ENCODE measurements around the gene ARMH4.

ARMH4 gene

GRCh38 chr14:58131386-58131785 is 20.6 kb downstream of the ARMH4 start:
- H3K9ac ChIP-seq (ENCODE audit: low read depth, low read length) = no peak overlapping the region
- no peaks in the 10 kb centered on the region for H3K36me3 ChIP-seq (ENCODE audit: insufficient read depth, low read length)
- no peak for ATAC-seq (ENCODE audit: insufficient read depth, low read depth)
- H3K4me3 ChIP-seq (ENCODE audit: low read depth in 1 of 2, low read length in 2 of 2) = no peak overlapping the region
- no peak overlapping the region for H3K4me2 ChIP-seq (ENCODE audit: insufficient read depth, low read length)
- H3K27me3 ChIP-seq (ENCODE audit: insufficient read depth, low read length, poor library complexity) = no peaks in the 10 kb centered on the region
- no peak overlapping the region for H3K27ac ChIP-seq (ENCODE audit: low read length)
- TF ChIP-seq, protein P1, sequence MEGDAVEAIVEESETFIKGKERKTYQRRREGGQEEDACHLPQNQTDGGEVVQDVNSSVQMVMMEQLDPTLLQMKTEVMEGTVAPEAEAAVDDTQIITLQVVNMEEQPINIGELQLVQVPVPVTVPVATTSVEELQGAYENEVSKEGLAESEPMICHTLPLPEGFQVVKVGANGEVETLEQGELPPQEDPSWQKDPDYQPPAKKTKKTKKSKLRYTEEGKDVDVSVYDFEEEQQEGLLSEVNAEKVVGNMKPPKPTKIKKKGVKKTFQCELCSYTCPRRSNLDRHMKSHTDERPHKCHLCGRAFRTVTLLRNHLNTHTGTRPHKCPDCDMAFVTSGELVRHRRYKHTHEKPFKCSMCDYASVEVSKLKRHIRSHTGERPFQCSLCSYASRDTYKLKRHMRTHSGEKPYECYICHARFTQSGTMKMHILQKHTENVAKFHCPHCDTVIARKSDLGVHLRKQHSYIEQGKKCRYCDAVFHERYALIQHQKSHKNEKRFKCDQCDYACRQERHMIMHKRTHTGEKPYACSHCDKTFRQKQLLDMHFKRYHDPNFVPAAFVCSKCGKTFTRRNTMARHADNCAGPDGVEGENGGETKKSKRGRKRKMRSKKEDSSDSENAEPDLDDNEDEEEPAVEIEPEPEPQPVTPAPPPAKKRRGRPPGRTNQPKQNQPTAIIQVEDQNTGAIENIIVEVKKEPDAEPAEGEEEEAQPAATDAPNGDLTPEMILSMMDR (IDR thresholded peaks at IDR 0.05; ENCODE audit: borderline replicate concordance, extremely low read depth, low read length, poor library complexity, severe bottlenecking) = no peak
- TF ChIP-seq EZH2 (IDR thresholded peaks at IDR 0.05; ENCODE audit: borderline replicate concordance, low read depth, low read length, severe bottlenecking) = no peak
- H3K9me3 ChIP-seq (ENCODE audit: insufficient read depth, low read length, severe bottlenecking) = no peaks in the 10 kb centered on the region
- H3K79me2 ChIP-seq (ENCODE audit: insufficient read depth, low read length) = no peaks in the 10 kb centered on the region
- no peaks in the 10 kb centered on the region for H3K4me1 ChIP-seq (ENCODE audit: insufficient read depth, low read length)
- H4K20me1 ChIP-seq (ENCODE audit: insufficient read depth, low read length) = no peaks in the 10 kb centered on the region
- DNase-seq = no peak
- no peak overlapping the region for H2AFZ ChIP-seq (ENCODE audit: low read depth, low read length)

- H3K9ac ChIP-seq (ENCODE audit: low read depth, low read length) = no peak overlapping the region
Observed at GRCh38 chr14:58130116-58130782, 21.8 kb downstream of the ARMH4 start.

GRCh38 chr14:58129208-58129607 is 22.8 kb downstream of the ARMH4 start:
- H3K9ac ChIP-seq (ENCODE audit: low read depth, low read length) = no peak overlapping the region
- ATAC-seq (ENCODE audit: insufficient read depth, low read depth) = no peak
- H3K36me3 ChIP-seq (ENCODE audit: insufficient read depth, low read length) = no peaks in the 10 kb centered on the region
- no peak overlapping the region for H2AFZ ChIP-seq (ENCODE audit: low read depth, low read length)
- H3K4me3 ChIP-seq (ENCODE audit: low read depth in 1 of 2, low read length in 2 of 2) = no peak overlapping the region
- DNase-seq = no peak
- H3K4me2 ChIP-seq (ENCODE audit: insufficient read depth, low read length) = no peak overlapping the region
- no peaks in the 10 kb centered on the region for H4K20me1 ChIP-seq (ENCODE audit: insufficient read depth, low read length)
- H3K9me3 ChIP-seq (ENCODE audit: insufficient read depth, low read length, severe bottlenecking) = peaks cover 7% of the 10 kb centered on the region
- no peaks in the 10 kb centered on the region for H3K27me3 ChIP-seq (ENCODE audit: insufficient read depth, low read length, poor library complexity)
- no peaks in the 10 kb centered on the region for H3K79me2 ChIP-seq (ENCODE audit: insufficient read depth, low read length)
- TF ChIP-seq, protein P1 (IDR thresholded peaks at IDR 0.05; ENCODE audit: borderline replicate concordance, extremely low read depth, low read length, poor library complexity, severe bottlenecking) = no peak
- no peak for TF ChIP-seq EZH2 (IDR thresholded peaks at IDR 0.05; ENCODE audit: borderline replicate concordance, low read depth, low read length, severe bottlenecking)
- no peaks in the 10 kb centered on the region for H3K4me1 ChIP-seq (ENCODE audit: insufficient read depth, low read length)
- H3K27ac ChIP-seq (ENCODE audit: low read length) = no peak overlapping the region

More at GRCh38 chr14:58130116-58130782, 21.8 kb downstream of the ARMH4 start:
- DNase-seq (no peak), ATAC-seq (ENCODE audit: insufficient read depth, low read depth) (no peak)
- Histone ChIP-seq H2AFZ (ENCODE audit: low read depth, low read length) (no peak overlapping the region), H3K27me3 (ENCODE audit: insufficient read depth, low read length, poor library complexity) (no peaks in the 10 kb centered on the region), H4K20me1 (ENCODE audit: insufficient read depth, low read length) (no peaks in the 10 kb centered on the region), H3K4me2 (ENCODE audit: insufficient read depth, low read length) (no peak overlapping the region), H3K27ac (ENCODE audit: low read length) (no peak overlapping the region), H3K79me2 (ENCODE audit: insufficient read depth, low read length) (no peaks in the 10 kb centered on the region), H3K4me1 (ENCODE audit: insufficient read depth, low read length) (no peaks in the 10 kb centered on the region), H3K9me3 (ENCODE audit: insufficient read depth, low read length, severe bottlenecking) (peaks cover 7% of the 10 kb centered on the region), H3K36me3 (ENCODE audit: insufficient read depth, low read length) (no peaks in the 10 kb centered on the region), H3K4me3 (ENCODE audit: low read depth in 1 of 2, low read length in 2 of 2) (no peak overlapping the region)
- no peak for TF ChIP-seq EZH2 (IDR thresholded peaks at IDR 0.05; ENCODE audit: borderline replicate concordance, low read depth, low read length, severe bottlenecking)
- TF ChIP-seq, protein P1 (IDR thresholded peaks at IDR 0.05; ENCODE audit: borderline replicate concordance, extremely low read depth, low read length, poor library complexity, severe bottlenecking) = no peak

Measured in DND-41 (cell line).